HepG2 (cell line): ENCODE data around the gene CUL9. TPM values are rescaled to one million over a fixed set of nuclear protein-coding genes. Genes with fewer than 3 reads are reported as not detected.

Source experiments
- BRD4 ChIP-seq: sonication (generic); formaldehyde crosslinking; IDR thresholded peaks from 2 replicates; pipeline ENCODE4 v1.4.0; 2020; ENCODE audit warnings: missing genetic modification reagents
- DRAP1 ChIP-seq: IDR thresholded peaks from 2 replicates; pipeline ENCODE4 v1.6.1; 2016; ENCODE audit warnings: missing genetic modification reagents, missing compliant biosample characterization
- E2F2 ChIP-seq: sonication (generic); formaldehyde crosslinking; IDR thresholded peaks from 2 replicates; pipeline ENCODE4 v1.4.0; 2020; ENCODE audit warnings: missing genetic modification reagents, borderline replicate concordance
- EP300 ChIP-seq, 3 experiments: sonication (generic) in 1 of 3; formaldehyde crosslinking in 1 of 3; IDR thresholded peaks; 2 replicates each; pipeline versions ENCODE4 v1.5.1 to v1.6.1; 2011 to 2020; ENCODE audit warnings: low read depth in 2 of 3, low read length in 2 of 3, borderline replicate concordance in 1 of 3, improper control_type of control experiment in 1 of 3, mild to moderate bottlenecking in 1 of 3, missing genetic modification reagents in 1 of 3, moderate library complexity in 1 of 3
- FOXP4 ChIP-seq: sonication (generic); formaldehyde crosslinking; IDR thresholded peaks from 2 replicates; pipeline ENCODE4 v1.4.0; 2020; ENCODE audit warnings: missing genetic modification reagents
- FUBP1 ChIP-seq: sonication (generic); formaldehyde crosslinking; IDR thresholded peaks from 2 replicates; pipeline ENCODE4 v1.5.1; 2020; ENCODE audit warnings: missing genetic modification reagents, mild to moderate bottlenecking, borderline replicate concordance
- KLF15 ChIP-seq: sonication (generic); formaldehyde crosslinking; IDR thresholded peaks from 2 replicates; pipeline ENCODE4 v1.8.1; 2023; ENCODE audit warnings: borderline replicate concordance, mild to moderate bottlenecking, inconsistent platforms, missing genetic modification reagents, mixed read lengths
- NR2F1 ChIP-seq, 2 experiments: fragments of 450-650 bp in 1 of 2; formaldehyde crosslinking in 1 of 2; IDR thresholded peaks; 2 replicates each; pipeline versions ENCODE4 v1.5.0 to v1.6.1; 2016 to 2020; ENCODE audit warnings: mild to moderate bottlenecking in 1 of 2, missing compliant biosample characterization in 1 of 2, missing genetic modification reagents in 1 of 2, moderate library complexity in 1 of 2
- SAP130 ChIP-seq: IDR thresholded peaks from 2 replicates; pipeline ENCODE4 v1.6.1; 2016; ENCODE audit warnings: low read depth
- SIX4 ChIP-seq: sonication (generic); formaldehyde crosslinking; IDR thresholded peaks from 2 replicates; pipeline ENCODE4 v1.4.0; 2020; ENCODE audit warnings: missing genetic modification reagents
- TOPORS ChIP-seq: sonication (generic); formaldehyde crosslinking; IDR thresholded peaks from 2 replicates; pipeline ENCODE4 v1.8.0; 2023; ENCODE audit warnings: mild to moderate bottlenecking, missing genetic modification reagents
- USF2 ChIP-seq, 2 experiments: sonication (generic) in 1 of 2; formaldehyde crosslinking in 1 of 2; IDR thresholded peaks; 2 replicates each; pipeline versions ENCODE4 v1.5.1 to v1.6.1; 2011 to 2020; ENCODE audit warnings: borderline replicate concordance in 1 of 2, low read depth in 1 of 2, low read length in 1 of 2, mild to moderate bottlenecking in 1 of 2, missing genetic modification reagents in 1 of 2, moderate library complexity in 1 of 2
- ZBTB7A ChIP-seq: sonication (generic); formaldehyde crosslinking; IDR thresholded peaks from 2 replicates; pipeline ENCODE4 v1.8.0; 2022; ENCODE audit warnings: mild to moderate bottlenecking, missing genetic modification reagents
- ZFP62 ChIP-seq: sonication (generic); formaldehyde crosslinking; IDR thresholded peaks from 2 replicates; pipeline ENCODE4 v1.4.0; 2020; ENCODE audit warnings: missing genetic modification reagents
- ZNF30 ChIP-seq: sonication (generic); formaldehyde crosslinking; IDR thresholded peaks from 2 replicates; pipeline ENCODE4 v1.5.0; 2020; ENCODE audit warnings: mild to moderate bottlenecking, missing genetic modification reagents
- ZNF333 ChIP-seq: sonication (generic); formaldehyde crosslinking; IDR thresholded peaks from 2 replicates; pipeline ENCODE4 v1.4.0; 2020; ENCODE audit warnings: mild to moderate bottlenecking, missing genetic modification reagents, borderline replicate concordance
- ZNF629 ChIP-seq: sonication (generic); formaldehyde crosslinking; conservative IDR thresholded peaks from 2 replicates; pipeline ENCODE4 v1.5.0; 2020; ENCODE audit warnings: missing genetic modification reagents
- ZSCAN9 ChIP-seq: IDR thresholded peaks from 2 replicates; pipeline ENCODE4 v1.6.1; 2016; ENCODE audit warnings: borderline replicate concordance
- polyA plus RNA-seq, 8 experiments: library from polyadenylated mRNA; depleted of rRNA in 3 of 8; stranded (reverse) in 7 of 8; unstranded in 1 of 8; fragments of >200 nt; fragmentation: Illumina TruSeq in 4 of 8; extraction: Trizol in 4 of 8; gene quantifications; 2 replicates each; pipeline versions ENCODE4 v1.2.1 to v1.2.3, GENCODE V29; 2011 to 2016; ENCODE audit warnings: low read depth in 4 of 8, missing spikeins in 1 of 8, mixed read lengths in 1 of 8; ENCODE audit not compliant: insufficient read depth in 1 of 8
- total RNA-seq, 5 experiments: library from RNA; depleted of rRNA; stranded (reverse); fragments of >200 nt; fragmentation: Illumina TruSeq; extraction: Trizol; gene quantifications; 2 replicates each; pipeline ENCODE4 v1.2.3, GENCODE V29; 2016; ENCODE audit warnings: low read depth in 1 of 5

CUL9 gene
- total and polyA plus RNA-seq, 2 of the 13 experiments (the other 11 are each of a cell fraction or from before 2014, with no cell fraction given), result 11.4 to 13.7 TPM

GRCh38 chr6:43246301-43247113 lies 64.5 kb downstream of the CUL9 start (continued):
- TF ChIP-seq ZNF333 (no peak), SIX4 (CRISPR knock-in tag) (no peak), ZFP62 (CRISPR knock-in tag) (no peak), EP300 (IDR thresholded peaks at IDR 0.05; ENCODE audit: low read depth in 2 of 2, low read length in 2 of 2) (no peak; a peak in 1 of 4 replicates), EP300 (CRISPR knock-in tag; IDR thresholded peaks at IDR 0.05; ENCODE audit: borderline replicate concordance) (no peak), FOXP4 (CRISPR knock-in tag) (no peak; the same call in 1 of the 2 replicates), USF2 (IDR thresholded peaks at IDR 0.05; ENCODE audit: low read depth, low read length) (peak; percentile 2; the same call in 1 of the 2 replicates), USF2 (CRISPR knock-in tag; IDR thresholded peaks at IDR 0.05; ENCODE audit: borderline replicate concordance) (0 out of 2 replicates have a peak, but pooled peaks have one; percentile 5), ZNF30 (no peak), TOPORS (CRISPR knock-in tag) (no peak), ZBTB7A (peak; percentile 74; the same call in 1 of the 2 replicates), NR2F1 (CRISPR knock-in tag; IDR thresholded peaks at IDR 0.05) (no peak), E2F2 (CRISPR knock-in tag) (no peak), BRD4 (CRISPR knock-in tag) (peak; percentile 44; the same call in 1 of the 2 replicates), KLF15 (CRISPR knock-in tag) (0 out of 2 replicates have a peak, but pooled peaks have one; percentile 34), DRAP1 (no peak), ZNF629 (CRISPR knock-in tag) (no peak), FUBP1 (CRISPR knock-in tag) (no peak), ZSCAN9 (no peak; the same call in 1 of the 2 replicates), SAP130 (CRISPR knock-in tag) (peak; percentile 68)
